ENCODE data around the gene LMO1.

The LMO1 gene

GRCh38 chr11:8291421-8292350, 28.0 kb upstream of the LMO1 start:
- Histone ChIP-seq H4K20me1 (ENCODE audit: control insufficient read depth, insufficient read depth, low read depth, low read length) (no peaks in the 10 kb centered on the region), H3K4me1 (ENCODE audit: control insufficient read depth, low read length) (no peaks in the 10 kb centered on the region), H3K36me3 (ENCODE audit: control insufficient read depth, low read length) (no peaks in the 10 kb centered on the region), H3K4me2 (ENCODE audit: low read length) (no peak overlapping the region), H3F3A (ENCODE audit: control insufficient read depth, insufficient read depth) (no peaks in the 10 kb centered on the region), H3K4me3 (ENCODE audit: low read length) (no peak overlapping the region), H3K27ac (ENCODE audit: low read depth, low read length) (no peak overlapping the region), H3K27me3 (ENCODE audit: control insufficient read depth, low read length) (peaks cover 2% of the 10 kb centered on the region; the same call in 1 of the 2 replicates), H3K9me2 (replicated peaks; ENCODE audit: control insufficient read depth, low read length) (no peaks in the 10 kb centered on the region), H3K9me3 (ENCODE audit: control insufficient read depth, insufficient read depth, low read length) (no peaks in the 10 kb centered on the region), H3K79me2 (ENCODE audit: control insufficient read depth, low read length) (no peaks in the 10 kb centered on the region)
- TF ChIP-seq, protein P1, sequence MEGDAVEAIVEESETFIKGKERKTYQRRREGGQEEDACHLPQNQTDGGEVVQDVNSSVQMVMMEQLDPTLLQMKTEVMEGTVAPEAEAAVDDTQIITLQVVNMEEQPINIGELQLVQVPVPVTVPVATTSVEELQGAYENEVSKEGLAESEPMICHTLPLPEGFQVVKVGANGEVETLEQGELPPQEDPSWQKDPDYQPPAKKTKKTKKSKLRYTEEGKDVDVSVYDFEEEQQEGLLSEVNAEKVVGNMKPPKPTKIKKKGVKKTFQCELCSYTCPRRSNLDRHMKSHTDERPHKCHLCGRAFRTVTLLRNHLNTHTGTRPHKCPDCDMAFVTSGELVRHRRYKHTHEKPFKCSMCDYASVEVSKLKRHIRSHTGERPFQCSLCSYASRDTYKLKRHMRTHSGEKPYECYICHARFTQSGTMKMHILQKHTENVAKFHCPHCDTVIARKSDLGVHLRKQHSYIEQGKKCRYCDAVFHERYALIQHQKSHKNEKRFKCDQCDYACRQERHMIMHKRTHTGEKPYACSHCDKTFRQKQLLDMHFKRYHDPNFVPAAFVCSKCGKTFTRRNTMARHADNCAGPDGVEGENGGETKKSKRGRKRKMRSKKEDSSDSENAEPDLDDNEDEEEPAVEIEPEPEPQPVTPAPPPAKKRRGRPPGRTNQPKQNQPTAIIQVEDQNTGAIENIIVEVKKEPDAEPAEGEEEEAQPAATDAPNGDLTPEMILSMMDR (IDR thresholded peaks at IDR 0.05; ENCODE audit: low read depth, low read length, poor library complexity, severe bottlenecking), result no peak
- TF ChIP-seq EZH2phosphoT487 (IDR thresholded peaks at IDR 0.05; ENCODE audit: borderline replicate concordance, low read length), result no peak

DNA sequence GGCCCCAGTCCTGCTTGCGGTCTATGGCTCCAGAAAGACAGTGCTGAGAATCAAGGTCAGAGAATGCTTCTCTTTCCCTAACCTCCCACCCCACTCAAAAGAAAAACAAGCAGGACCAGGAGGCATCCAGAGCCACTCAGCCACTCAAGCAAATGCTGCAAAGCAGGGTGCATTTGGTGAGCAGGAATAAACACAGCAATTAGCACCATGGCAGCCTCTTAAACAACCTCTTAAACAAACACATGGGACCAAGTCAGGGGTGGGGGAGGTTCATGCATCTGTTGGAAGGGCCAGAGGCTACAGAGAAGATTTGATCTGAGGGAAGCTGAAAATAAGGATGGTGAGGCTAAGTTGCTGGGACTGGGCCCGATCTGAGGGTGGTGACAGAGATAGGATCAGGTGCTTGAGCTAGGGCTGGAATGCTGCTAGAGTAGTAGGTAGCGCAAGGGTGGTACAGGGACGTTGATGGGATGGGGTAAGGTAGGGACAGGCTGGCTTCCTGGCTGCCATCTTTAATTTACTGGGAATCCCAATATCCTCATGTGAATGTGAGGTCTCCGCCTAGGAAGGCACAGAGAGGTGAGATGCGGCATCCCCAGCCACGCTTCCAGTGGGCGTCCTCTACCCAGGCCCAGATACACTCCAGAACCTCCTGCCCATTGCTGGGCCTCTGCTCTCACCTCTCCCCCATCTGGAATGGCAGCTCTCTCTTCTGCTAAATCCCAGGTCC, 26.6 kb upstream of the LMO1 start:
- Histone ChIP-seq H3K4me3 (ENCODE audit: low read length) (no peak overlapping the region), H3K36me3 (ENCODE audit: control insufficient read depth, low read length) (no peaks in the 10 kb centered on the region), H4K20me1 (ENCODE audit: control insufficient read depth, insufficient read depth, low read depth, low read length) (no peaks in the 10 kb centered on the region), H3K9me3 (ENCODE audit: control insufficient read depth, insufficient read depth, low read length) (no peaks in the 10 kb centered on the region), H3F3A (ENCODE audit: control insufficient read depth, insufficient read depth) (no peaks in the 10 kb centered on the region), H3K27me3 (ENCODE audit: control insufficient read depth, low read length) (peaks cover 2% of the 10 kb centered on the region; the same call in 1 of the 2 replicates), H3K4me1 (ENCODE audit: control insufficient read depth, low read length) (no peaks in the 10 kb centered on the region), H3K4me2 (ENCODE audit: low read length) (no peak overlapping the region), H3K27ac (ENCODE audit: low read depth, low read length) (no peak overlapping the region), H3K79me2 (ENCODE audit: control insufficient read depth, low read length) (no peaks in the 10 kb centered on the region), H3K9me2 (replicated peaks; ENCODE audit: control insufficient read depth, low read length) (no peaks in the 10 kb centered on the region)
- TF ChIP-seq, protein P1 (IDR thresholded peaks at IDR 0.05; ENCODE audit: low read depth, low read length, poor library complexity, severe bottlenecking), result no peak
- TF ChIP-seq EZH2phosphoT487 (IDR thresholded peaks at IDR 0.05; ENCODE audit: borderline replicate concordance, low read length), result no peak

DNA sequence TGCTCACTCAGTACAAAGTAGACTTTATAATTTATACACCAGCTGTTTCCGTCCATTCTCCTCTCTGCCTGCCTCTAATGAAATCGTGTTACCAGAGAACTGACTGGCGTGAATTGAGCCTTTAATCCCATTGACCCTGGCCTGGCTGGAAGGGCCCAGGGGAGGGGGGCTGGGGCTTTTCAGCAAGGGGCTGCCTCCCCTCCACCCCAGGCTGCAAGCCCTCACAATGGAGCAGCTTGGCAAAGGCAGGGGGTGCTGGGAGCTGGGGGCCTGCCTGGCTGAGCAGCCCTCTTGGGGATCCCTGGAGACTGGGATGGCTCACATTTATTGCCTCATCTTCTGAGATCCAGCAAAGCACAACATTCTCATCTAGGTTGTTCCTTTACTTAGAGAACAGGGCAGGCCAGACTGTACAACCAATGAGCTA, 25.8 kb upstream of the LMO1 start:
- Histone ChIP-seq H3K27me3 (ENCODE audit: control insufficient read depth, low read length) (peaks cover 2% of the 10 kb centered on the region; the same call in 1 of the 2 replicates), H3K9me3 (ENCODE audit: control insufficient read depth, insufficient read depth, low read length) (no peaks in the 10 kb centered on the region), H3K27ac (ENCODE audit: low read depth, low read length) (no peak overlapping the region), H3F3A (ENCODE audit: control insufficient read depth, insufficient read depth) (no peaks in the 10 kb centered on the region), H3K4me1 (ENCODE audit: control insufficient read depth, low read length) (no peaks in the 10 kb centered on the region), H4K20me1 (ENCODE audit: control insufficient read depth, insufficient read depth, low read depth, low read length) (no peaks in the 10 kb centered on the region), H3K79me2 (ENCODE audit: control insufficient read depth, low read length) (no peaks in the 10 kb centered on the region), H3K4me2 (ENCODE audit: low read length) (no peak overlapping the region), H3K4me3 (ENCODE audit: low read length) (no peak overlapping the region), H3K9me2 (replicated peaks; ENCODE audit: control insufficient read depth, low read length) (no peaks in the 10 kb centered on the region), H3K36me3 (ENCODE audit: control insufficient read depth, low read length) (no peaks in the 10 kb centered on the region)
- no peak for TF ChIP-seq EZH2phosphoT487 (IDR thresholded peaks at IDR 0.05; ENCODE audit: borderline replicate concordance, low read length)
- TF ChIP-seq, protein P1 (IDR thresholded peaks at IDR 0.05; ENCODE audit: low read depth, low read length, poor library complexity, severe bottlenecking), result no peak
